ENCODE data around the gene BMP5.

Gene BMP5

GRCh38 chr6:55874316-55874715 lies 1.1 kb downstream of the BMP5 start:
- no peak for DNase-seq (ENCODE audit: extremely low read depth in 1 of 2, low read depth in 1 of 2)

- DNase-seq (ENCODE audit: extremely low read depth in 1 of 2, low read depth in 1 of 2) = no peak
Measured at GRCh38 chr6:55872866-55873265, 2.5 kb downstream of the BMP5 start.

GRCh38 chr6:55870181-55870813 lies 5.1 kb downstream of the BMP5 start:
- DNase-seq (ENCODE audit: extremely low read depth in 1 of 2, low read depth in 1 of 2) = no peak

GRCh38 chr6:55869674-55870073 lies 5.7 kb downstream of the BMP5 start:
- no peak for DNase-seq (ENCODE audit: extremely low read depth in 1 of 2, low read depth in 1 of 2)

DNA sequence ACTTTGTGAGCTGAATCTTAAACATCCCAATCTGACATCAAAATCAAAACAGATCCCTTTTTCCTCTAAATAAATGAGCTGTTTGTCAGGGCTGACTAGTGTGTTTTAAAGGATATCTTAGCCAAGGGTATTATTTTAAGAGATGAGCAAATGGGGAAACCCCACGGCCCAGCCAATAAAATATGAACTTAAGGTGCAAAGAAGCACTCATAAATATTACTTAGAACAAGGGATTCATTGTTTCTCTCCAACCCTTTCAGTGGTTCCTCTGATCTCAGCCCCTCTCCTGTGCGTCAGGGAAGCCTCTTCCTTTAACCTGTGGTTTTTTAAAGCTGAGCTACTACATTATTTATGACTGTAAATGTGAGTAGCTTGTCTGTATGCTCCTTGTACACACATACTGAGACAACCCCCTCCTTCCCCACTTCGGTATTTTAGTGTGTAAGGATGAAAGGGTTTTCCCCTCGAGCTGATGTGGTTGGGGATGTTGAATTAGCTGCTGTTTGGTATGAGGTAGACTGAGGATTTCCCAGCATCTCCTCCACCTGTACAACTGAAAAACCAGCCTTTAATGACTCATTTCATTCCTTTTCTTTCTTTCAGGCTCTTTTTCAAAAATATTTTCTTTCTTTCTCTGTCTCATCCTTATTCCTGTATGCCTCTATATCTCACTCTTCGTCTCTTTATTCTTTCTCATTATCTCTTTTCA lies 6.5 kb downstream of the BMP5 start:
- DNase-seq (ENCODE audit: extremely low read depth in 1 of 2, low read depth in 1 of 2) = no peak

DNA sequence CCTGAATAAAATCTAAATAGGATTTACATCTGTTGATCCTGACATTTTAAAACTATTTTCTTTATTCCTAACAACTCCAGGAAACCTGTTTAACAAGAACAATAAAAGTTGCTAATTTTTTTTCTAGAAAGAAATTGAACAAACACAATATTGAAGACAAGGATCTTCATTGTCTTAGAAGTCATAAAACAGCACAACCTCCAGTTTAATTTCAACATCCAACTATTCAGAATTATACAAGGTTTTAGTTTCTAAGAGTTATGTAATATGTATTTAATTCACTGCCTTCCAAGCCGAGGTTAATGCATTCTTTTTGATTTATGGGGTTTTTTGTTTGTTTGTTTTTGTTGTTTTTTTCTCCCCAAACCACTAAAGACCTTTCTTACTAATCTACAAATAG lies 7.2 kb downstream of the BMP5 start:
- no peak for DNase-seq (ENCODE audit: extremely low read depth in 1 of 2, low read depth in 1 of 2)

GRCh38 chr6:55866128-55866527 lies 9.3 kb downstream of the BMP5 start:
- DNase-seq (ENCODE audit: extremely low read depth in 1 of 2, low read depth in 1 of 2) = no peak

DNA sequence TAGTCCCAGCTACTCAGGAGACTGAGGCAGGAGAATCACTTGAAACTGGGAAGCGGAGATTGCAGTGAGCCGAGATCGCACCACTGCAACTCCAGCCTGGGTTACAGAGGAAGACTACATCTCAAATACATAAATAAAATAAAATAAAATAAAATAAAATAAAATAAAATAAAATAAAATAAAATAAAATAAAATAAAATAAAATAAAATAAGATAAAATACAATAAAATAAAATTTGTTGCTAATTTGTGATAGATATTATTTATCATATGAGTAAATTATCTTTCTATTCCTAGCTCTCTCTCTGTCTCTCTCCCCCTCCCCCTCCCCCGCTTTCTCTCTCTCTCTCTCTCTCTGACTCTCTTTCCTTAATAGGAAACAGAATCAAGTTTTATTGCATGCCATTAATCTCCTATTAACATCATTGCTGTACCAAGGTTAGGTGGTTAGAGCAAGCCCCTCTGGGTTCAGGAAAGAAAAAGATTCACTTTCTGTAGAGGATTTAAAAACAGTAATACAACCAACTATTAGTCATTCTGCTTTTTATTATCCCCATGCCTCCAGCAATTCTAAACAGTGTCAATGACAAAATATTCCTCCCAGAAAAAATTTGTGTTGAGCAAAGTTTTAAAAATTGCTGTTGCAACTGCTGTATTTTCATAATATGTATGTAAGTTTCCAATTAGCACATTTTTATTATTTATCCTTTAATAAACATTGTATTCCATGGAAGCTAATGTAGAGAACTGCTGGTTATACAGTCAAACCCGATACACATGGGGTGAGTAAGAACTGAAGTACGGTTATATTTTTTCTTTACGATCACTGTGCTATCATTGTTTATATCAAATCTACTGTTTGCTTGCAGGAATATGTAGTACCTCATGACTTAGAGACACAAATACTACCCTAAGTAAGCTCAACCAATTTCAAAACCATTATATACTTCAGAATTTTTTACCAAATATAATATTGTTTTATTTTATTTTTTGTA lies 22.1 kb downstream of the BMP5 start:
- no peak for DNase-seq (ENCODE audit: extremely low read depth in 1 of 2, low read depth in 1 of 2)

- no peak for DNase-seq (ENCODE audit: extremely low read depth in 1 of 2, low read depth in 1 of 2)
Measured at GRCh38 chr6:55841341-55841740, 34.0 kb downstream of the BMP5 start.

DNA sequence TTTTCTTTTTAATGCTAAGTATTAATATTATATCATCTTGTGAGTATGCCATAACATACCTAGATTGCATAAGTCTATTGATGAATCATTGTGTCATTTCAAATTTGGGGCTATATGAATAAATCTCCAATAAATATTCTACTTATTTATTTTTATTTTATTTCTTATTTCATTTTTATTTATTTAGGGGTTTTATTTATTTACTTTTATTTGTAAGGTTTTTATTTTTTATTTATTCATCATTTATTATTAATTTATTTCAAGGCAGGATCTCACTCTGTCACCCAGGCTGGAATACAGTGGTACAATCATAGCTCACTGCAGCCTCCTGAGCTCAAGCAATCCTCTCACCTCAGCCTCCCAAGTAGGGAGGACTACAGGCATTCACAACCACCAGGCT lies 36.3 kb downstream of the BMP5 start:
- DNase-seq (ENCODE audit: extremely low read depth in 1 of 2, low read depth in 1 of 2) = no peak

DNA sequence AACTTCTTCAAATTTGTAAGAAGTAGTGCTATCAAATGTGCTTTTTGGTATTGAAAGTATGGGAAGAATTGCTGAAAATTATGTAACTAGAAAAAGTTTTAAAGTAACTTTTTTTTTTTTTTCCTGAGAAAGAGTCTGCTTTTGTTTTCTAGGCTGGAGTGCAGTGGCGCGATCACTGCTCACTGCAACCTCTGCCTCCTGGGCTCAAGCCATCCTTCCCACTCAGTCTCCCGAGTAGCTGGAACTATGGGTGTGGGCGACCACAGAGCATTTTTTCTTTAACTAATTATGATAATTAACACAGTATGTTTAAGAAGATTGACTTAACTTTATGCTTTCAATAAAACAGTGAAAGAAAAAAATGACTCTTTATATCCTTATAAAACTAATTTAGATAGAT lies 38.4 kb downstream of the BMP5 start:
- no peak for DNase-seq (ENCODE audit: extremely low read depth in 1 of 2, low read depth in 1 of 2)

DNA sequence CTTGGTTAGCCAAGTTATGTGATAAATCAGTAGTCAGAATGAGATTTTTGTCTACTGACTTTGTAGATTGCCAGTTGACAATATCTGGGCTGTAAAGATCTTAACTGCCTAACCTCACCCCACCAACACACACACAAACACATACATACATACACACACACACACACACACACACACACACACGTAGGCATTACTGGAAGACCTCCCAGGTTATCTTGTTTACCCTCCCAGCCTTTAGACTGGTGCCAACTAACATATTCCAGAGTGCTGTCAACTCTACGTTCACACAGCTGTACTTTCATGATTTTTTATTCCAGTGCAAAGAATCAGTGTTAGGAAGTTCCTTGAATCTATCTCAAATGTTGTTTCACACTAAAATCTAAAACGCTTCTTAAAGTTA lies 38.9 kb downstream of the BMP5 start:
- no peak for DNase-seq (ENCODE audit: extremely low read depth in 1 of 2, low read depth in 1 of 2)

GRCh38 chr6:55835220-55835619 lies 40.2 kb downstream of the BMP5 start:
- no peak for DNase-seq (ENCODE audit: extremely low read depth in 1 of 2, low read depth in 1 of 2)

GRCh38 chr6:55833284-55833683 lies 42.1 kb downstream of the BMP5 start:
- DNase-seq (ENCODE audit: extremely low read depth in 1 of 2, low read depth in 1 of 2) = no peak

GRCh38 chr6:55827818-55828522 lies 47.4 kb downstream of the BMP5 start:
- no peak for DNase-seq (ENCODE audit: extremely low read depth in 1 of 2, low read depth in 1 of 2)

- DNase-seq (ENCODE audit: extremely low read depth in 1 of 2, low read depth in 1 of 2) = no peak
Measured at GRCh38 chr6:55826941-55827340, 48.4 kb downstream of the BMP5 start.

DNA sequence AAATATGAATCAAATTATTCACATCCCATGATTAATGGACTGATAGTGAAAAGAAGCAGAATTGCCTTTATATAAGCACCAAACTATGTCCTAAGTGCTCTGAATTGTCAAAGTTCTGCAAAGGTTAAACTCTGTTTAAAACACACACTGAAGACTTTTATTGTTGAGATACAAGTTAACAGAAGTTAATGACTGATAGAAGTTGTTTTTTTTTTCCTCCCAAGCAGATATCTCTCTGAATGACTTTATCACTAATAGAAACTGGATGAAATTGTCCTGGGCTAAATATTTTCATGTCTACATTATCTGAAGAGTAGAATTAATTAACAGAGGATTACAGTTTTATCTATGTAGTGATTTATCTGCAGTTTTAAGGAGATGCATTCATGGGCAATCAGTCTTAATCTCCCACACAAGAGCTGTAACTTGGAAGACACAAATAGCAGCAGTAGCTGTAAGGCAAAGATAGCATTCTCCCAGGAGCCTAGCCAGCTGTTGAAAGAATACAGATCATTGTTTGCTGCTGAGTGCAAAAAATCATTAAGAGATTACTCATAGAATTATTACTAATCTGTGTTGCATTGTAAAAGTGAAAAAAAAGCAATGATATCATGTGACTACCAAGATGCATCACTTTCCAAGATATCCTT lies 49.9 kb downstream of the BMP5 start:
- no peak for DNase-seq (ENCODE audit: extremely low read depth in 1 of 2, low read depth in 1 of 2)

DNA sequence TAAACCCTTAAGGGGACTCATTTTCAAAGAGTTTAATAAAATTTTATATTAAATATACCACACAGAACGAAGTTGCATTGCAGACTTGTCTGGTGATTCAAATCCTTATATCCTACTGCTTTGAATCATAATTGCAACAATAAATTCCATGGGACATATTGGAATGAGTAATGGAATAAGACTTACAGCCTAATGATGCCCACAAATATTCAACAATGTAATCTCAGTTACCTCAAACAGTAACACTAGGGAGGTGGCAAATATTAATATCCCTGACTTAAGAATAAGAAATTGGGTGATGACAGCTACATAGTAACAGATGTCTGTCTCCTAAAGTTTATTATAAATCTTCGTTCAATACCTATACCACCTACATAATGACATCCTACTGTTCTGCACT lies 52.6 kb downstream of the BMP5 start:
- DNase-seq (ENCODE audit: extremely low read depth in 1 of 2, low read depth in 1 of 2) = no peak

- DNase-seq (ENCODE audit: extremely low read depth in 1 of 2, low read depth in 1 of 2) = no peak
Measured at GRCh38 chr6:55822005-55822404, 53.4 kb downstream of the BMP5 start.

- no peak for DNase-seq (ENCODE audit: extremely low read depth in 1 of 2, low read depth in 1 of 2)
Measured at GRCh38 chr6:55820696-55821095, 54.7 kb downstream of the BMP5 start.

- no peak for DNase-seq (ENCODE audit: extremely low read depth in 1 of 2, low read depth in 1 of 2)
Measured at GRCh38 chr6:55819811-55820210, 55.6 kb downstream of the BMP5 start.
